Measurements from ENCODE around the gene TAS1R3.
A peak's percentile ranks its signal among the peaks of the same experiment; 100 is the strongest.

The TAS1R3 gene

DNA sequence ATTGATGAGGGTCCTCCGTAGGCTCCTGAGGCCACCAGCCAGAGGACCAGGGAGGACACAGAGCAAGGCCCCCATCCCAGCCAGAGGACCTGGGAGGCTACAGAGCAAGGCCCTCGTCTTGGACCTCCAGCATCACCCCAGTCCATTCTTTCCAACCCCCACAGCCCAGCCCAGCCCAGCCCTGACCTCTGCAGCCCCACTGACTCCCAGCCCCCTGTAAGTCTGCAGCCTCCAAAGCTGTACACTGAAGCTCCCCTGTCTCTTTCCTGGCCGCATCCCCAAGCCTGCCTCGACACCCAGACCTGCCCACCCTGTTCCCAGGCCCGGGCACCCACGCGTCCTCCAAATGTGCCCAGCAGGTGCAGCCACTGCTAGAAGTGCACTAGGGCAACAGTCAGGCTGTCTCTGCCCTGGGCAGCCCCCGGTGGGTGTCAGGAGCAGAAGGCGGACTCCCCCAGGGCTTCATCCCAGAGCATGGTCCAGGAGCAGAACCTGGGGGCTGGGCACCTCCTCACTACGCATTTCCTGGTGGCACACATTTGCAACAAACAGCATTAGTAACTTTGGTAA is 16.0 kb downstream of the TAS1R3 start:
- ChIA-PET POLR2A (interaction anchor here (1.1 to 1.6 kb wide), 3 partner anchors 11 to 13 kb away, joined by 3 to 8 read pairs (median 3); partner anchors contain the start of gene MXRA8), CTCF (interaction anchor here (0.8 to 8.3 kb wide), 8 partner anchors 11 to 225 kb away, joined by 3 to 138 read pairs (median 4); partner anchors contain the start of genes AURKAIP1 and MXRA8)
- peak overlapping the region; percentile 75 for H3K4me3 ChIP-seq (ENCODE audit: low read depth, low read length)
- DNase-seq (ENCODE audit: low read depth, low spot score), result no peak
- no peak for TF ChIP-seq CTCF (IDR thresholded peaks at IDR 0.05; ENCODE audit: insufficient read depth, low read length, missing control alignments)

DNA sequence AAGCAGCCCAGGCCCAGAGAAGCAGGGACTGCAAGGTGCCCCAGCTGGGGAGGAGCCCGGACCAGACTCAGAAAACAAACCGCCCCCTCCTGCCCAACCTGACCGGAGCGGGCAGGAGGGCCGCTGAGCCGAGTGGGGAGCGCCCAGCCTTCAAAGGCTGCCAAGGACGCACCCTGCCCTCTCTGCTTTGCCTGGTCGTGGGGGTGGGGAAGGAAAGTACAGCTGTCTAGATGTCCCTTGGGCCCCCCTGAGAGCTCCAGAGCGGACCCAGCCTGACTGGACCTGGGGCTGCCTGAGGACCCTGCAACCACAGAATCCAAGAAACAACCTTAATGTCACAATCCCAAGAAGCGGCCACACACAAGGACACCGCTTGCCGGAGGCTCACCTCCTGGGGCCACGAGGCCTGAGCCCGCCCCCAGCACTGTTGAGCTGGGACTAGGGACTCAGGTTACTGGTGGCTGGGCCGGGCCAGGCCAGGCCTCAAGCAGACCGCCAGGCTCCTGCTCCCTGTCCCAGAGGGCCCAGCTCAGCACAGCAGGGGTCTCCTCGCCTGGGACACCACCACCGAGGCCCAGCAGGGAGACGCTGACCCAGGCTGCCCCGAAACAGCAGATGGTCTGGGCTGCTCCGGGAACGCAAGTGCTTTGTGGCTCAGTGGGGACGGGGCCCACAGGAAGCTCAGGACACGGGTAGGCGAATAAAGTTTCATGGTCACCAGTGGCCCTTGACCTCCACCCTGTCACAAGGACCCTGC is 16.8 kb downstream of the TAS1R3 start:
- CTCF ChIA-PET, result interaction anchor here (0.9 to 8.3 kb wide), 11 partner anchors 9 to 158 kb away, joined by 3 to 138 read pairs (median 4); partner anchors contain the start of genes AURKAIP1, MXRA8 and TAS1R3
- POLR2A ChIA-PET, result interaction anchor here (0.7 to 1.6 kb wide), 7 partner anchors 10 to 52 kb away, joined by 3 to 9 read pairs (median 4); partner anchors contain the start of genes AURKAIP1 and MXRA8
- no peak for DNase-seq (ENCODE audit: low read depth, low spot score)
- peak overlapping the region; percentile 75 for H3K4me3 ChIP-seq (ENCODE audit: low read depth, low read length)
- TF ChIP-seq CTCF (IDR thresholded peaks at IDR 0.05; ENCODE audit: insufficient read depth, low read length, missing control alignments), result no peak

DNA sequence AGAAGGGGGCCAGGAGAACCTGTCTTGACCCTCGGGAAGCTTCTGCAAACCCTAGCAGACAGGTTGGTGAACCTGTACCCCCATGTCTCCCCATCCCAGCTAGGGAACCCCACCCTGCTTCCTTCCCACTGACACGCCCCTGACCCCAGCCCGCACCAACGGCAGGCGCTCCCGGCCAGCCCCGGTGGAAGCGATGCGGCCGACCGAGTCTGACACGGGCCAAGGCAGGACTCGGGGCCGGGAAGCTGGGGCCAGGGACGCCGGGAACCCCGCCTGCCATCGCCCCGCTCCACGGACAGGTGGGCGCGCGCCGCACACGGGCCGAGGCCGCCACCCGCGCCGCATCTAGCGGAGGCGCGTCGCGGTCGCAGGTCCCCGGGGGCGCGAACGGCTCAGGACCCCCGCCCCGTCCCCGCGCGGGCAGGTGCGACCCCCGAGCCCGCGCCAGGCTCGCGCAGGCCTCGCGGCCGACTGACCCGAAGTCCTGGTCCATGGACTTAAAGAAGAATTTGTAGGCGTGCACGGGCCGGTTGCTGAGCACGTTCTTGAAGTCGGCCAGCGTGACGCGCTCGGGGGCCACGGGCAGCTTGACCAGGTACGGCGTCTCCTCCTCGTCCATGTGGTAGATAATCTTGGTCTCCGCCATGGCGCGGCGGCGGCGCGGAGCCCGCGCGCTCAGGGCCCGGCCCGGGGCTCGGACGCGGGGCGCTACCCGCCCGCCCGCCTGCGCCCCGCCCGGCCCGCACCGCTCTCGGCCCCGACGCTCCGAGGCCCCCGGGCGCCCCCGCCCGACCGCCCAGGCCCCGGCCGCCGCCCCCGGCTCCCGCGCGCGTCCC is 17.6 kb downstream of the TAS1R3 start:
- no peak for DNase-seq (ENCODE audit: low read depth, low spot score)
- H3K4me3 ChIP-seq (ENCODE audit: low read depth, low read length), result peak overlapping the region; percentile 75
- TF ChIP-seq CTCF (IDR thresholded peaks at IDR 0.05; ENCODE audit: insufficient read depth, low read length, missing control alignments), result no peak
- ChIA-PET POLR2A (interaction anchor here (0.7 to 1.6 kb wide), 6 partner anchors 9 to 52 kb away, joined by 3 to 9 read pairs (median 6); partner anchors contain the start of genes AURKAIP1 and MXRA8), CTCF (interaction anchor here (0.9 to 8.3 kb wide), 11 partner anchors 9 to 157 kb away, joined by 3 to 138 read pairs (median 4); partner anchors contain the start of genes AURKAIP1, MXRA8 and TAS1R3)

DNA sequence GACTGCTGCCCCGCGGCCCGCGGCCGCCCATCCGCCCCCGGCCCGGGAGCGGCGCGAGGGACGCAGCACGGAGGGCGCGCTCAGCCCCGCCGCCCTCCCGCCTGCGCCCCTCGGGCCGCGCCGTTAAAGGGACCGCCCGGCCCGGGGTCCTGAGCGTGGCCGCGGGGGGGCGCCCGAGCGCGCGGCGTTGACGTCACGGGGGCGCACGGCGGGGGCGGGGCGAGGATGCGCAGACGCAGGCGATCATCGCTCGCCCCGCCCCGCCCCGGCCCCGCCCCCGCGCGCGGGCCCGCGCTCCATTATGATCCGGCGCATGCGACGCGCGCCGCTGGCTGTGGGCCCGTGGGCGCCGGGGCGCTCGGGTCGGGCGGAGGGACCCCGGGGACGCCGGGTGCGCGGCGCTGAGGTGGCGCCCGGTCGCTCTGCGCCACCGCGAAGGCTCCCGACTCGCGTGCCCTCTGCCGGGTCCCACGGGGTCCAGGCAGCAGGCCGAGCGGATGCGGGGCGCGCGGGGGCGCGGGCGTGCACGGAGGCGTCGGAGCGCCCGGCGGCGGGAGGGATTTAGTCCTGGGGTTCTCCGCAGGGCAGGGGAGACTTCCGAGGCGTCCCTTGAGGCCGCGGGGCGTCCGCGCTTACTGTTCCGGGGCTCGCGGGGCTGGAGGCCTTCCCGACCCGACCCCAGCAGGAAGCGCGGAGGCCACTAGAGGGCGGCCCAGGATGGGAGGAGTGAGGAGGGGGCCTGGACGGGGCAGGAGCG is 18.4 kb downstream of the TAS1R3 start, which contains the start of gene DVL1:
Gene DVL1 (minus strand): TSS at position 163 of the 757 bp plus-strand sequence. CDS start 353 bp downstream, outside the sequence.
- peak within 1 kb of the TSS; percentile 75 for H3K4me3 ChIP-seq (ENCODE audit: low read depth, low read length)
- no peak for DNase-seq (ENCODE audit: low read depth, low spot score)
- POLR2A ChIA-PET, result no interaction called here
- TF ChIP-seq CTCF (IDR thresholded peaks at IDR 0.05; ENCODE audit: insufficient read depth, low read length, missing control alignments), result peak; percentile 71
- CTCF ChIA-PET, result interaction anchor here (8.3 kb wide), 1 partner anchor 22 kb away, joined by 138 read pairs; the partner anchor contains the start of gene AURKAIP1

Measured in AG04449 (cell line).